Stimulated activated CD4-positive, alpha-beta T cell treated with anti-CD3 and anti-CD28 coated beads, Interleukin-15, amount 100 ng/mL, for 1 hour (primary cell): ENCODE data around the gene ANKRD23.
"Not testable (repeated sequence)": the region's sequence is repeated elsewhere in the genome, so short reads cannot be mapped to it uniquely, and the experiment has no call there.

Experiments
- DNase-seq, 2 donors: peaks; one replicate each; pipeline ENCODE4 v3.0.0-alpha.2; 2020; ENCODE audit warnings: low read depth in 1 of 2, low spot score in 1 of 2

ANKRD23 gene

DNA sequence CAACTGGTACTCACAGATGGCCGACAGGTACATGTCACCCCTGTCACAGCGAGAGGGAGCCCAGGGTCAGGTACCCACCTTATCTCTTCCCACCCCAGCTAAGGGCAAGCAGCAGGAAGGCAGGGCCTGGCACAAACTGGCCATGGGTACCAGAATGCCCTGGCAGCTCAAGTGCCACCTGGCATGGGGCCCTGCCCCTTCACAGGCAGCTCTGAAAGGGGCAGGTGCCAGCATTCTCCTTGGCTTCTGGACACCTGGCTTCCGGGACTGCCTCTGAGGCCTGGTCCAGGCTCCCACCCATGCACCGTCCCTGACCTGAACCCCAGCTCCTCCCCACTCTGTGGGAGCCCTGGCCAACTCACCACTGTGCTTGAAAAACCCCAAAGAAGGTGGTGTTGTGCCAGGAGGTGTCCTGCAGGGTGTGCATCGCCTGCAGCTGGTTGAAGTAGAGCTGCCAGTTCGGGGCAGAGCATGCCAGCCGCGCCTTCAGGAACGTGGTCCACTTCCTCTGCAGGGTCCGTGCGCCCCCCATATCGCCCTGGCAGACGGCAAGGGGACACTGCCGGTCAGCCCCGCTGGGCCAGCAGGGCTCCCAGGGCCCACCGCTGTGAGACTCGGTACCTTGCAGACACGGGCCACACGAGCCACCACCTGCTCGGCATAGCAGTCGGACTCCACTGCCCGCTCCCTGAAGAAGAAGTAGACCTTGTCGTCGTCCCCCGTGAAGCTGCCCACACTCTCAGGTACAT is 20.7 kb upstream of the ANKRD23 start:
- DNase-seq = no peak

DNA sequence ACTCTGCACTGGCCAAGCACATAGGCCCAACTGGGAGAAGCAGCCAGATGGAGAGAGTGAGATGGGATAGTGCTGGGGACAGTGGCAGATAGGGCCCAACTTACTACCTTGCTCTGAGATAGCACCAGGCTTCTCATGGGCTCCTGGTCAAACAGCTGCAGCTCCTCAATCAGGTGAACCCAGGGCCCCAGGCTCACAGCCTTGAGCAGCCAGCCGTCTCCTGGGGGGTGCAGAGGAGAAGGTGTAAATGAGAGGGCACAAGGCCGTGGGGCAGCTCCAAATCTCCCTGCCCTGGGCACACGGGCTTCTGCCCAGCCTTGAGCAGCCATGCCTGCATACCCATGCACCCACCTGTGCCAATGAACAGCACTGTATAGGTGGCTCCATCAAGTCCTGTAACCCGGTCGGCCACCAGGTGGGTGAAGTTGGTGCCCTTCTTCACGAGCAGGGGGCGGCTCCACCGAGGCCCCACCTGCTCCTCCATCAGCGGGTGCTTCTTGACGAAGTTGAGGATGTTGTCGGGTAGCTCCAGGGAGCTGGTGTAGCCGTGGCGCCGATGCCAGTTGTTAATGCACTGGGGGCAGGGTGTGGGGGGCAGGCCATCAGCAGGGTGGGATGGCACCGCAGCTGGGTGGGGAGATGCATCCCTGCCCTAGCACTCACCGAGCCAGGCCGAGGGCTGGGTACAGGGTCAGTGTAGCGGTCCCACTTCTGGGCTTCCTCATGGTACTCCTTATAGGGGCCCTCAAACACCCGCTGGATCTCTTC is 19.9 kb upstream of the ANKRD23 start:
- DNase-seq = no peak

DNA sequence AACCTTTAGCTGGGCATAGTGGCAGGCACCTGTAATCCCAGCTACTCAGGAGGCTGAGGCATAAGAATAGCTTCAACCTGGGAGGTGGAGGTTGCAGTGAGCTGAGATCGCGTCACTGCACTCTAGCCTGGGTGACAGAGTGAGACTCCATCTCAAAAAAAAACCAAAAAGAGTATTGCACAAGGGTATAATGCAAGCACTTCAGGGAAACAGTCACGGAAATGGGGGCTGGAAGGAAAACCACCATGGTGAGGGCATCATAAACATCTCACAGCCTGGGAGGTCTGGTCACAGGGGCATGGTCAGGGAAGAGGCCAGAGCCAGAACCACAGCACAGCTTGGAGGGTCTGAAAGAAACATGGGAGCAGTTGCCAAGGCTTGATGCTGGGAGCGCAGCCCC is 19.2 kb upstream of the ANKRD23 start:
- not testable (repeated sequence) for DNase-seq

DNA sequence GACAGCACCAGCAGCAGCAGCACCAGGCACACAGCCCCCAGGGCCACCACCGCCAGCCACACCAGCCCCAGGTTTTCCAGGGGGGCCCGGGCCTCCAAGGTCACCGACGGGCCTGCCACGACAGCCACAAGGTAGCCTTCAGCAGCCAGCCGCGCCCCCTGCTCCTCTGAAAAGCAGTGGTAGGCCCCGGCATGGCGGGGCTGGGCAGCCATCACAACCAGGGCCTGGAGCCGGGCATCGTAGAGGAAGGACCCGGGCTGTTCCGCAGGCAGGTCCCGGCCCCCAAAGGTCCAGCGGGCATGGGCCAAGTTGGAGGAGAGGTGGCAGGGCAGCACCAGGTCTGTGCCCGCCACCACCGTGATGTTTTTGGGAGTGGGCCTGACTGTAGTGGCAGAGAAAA is 17.3 kb upstream of the ANKRD23 start:
- DNase-seq = no peak

DNA sequence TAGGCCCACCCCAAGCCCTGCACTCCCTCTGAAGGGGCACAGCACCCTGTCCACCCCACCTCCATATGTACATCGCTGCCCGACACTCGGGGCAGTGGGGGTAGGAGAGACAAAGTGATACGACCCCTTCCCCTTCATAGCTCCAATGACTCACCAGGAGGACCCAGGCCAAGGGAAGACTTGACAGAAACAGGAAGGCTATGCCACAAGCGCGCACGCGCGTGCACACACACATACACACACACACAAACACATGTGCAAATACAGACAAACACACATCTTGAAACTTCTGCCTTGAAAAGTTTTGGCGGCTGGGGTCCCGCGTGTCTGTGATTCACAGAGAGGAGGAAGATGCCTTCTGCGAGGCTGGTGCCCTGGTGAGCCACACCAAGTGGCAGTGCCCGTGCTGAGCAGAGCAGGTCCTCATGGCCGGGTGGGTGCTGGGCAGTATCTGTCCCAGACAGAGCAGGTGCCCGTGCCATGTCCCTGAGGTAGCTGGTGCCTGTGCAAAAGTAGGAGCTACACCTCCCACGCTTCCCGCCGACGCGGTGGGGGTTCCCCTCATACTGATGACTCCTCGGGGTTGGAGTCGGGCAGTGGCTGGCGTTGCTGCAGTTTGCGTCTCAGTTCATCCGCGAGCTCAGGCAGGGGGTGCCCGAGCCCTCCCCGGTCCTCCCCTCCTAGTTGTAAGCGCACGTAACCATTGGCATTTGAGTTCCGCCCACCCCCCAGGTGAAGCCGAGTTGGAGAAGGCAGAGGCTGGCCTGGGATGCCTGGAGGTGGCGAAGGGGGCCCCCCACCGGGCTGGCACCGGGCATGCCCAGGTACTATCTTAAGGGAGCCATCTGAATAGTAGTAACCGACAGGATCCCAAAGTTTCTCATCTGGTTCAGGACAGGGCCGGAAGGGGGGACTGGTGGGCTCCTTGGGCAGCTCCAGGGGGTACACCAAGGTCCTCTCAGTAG is 16.5 kb upstream of the ANKRD23 start:
- DNase-seq = no peak

DNA sequence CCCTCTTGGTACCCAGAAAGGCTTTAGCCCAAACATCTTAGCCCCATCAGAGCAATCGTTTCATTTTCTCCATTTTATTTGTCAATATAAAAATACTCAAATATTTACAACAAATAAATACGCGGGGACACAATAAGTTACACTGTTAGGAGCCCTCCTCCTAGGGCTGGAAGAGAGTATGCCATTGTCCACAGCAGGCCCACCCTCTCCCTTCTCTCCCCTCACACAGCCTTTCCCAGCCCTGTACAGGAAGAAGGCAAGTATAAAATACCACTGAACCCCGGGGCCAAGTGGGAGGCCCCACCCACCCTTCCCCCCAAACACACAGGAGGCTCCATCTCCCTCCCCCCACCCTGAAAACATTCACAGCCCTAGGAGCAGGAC is 15.9 kb upstream of the ANKRD23 start:
- no peak for DNase-seq

DNA sequence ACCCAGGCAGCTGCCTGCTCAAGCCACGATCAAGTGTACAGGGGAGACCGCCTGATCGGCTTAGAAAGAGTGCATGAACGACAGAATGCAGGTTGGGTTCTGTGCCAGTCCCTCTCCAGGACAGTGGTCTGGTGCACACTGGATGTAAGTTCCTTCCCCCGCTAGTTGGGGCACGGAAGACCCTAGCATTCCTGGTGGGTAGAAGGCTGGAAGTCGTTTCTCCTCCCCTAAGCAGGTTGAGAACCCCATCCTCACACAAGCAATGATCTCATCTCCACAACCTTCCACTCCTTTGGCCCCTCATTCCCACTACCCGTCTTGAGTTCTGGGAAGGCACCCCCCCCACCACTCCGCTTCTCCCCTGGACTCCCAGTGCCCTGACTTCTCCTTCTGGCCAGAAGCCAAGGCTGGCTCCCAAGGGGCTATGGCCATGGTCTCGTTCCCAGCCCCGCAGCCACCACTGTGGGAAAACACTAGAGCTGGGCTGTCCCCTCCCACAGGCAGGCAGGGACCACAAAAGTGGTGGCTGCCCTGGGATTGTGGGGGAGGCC is 15.4 kb upstream of the ANKRD23 start:
- no peak for DNase-seq

DNA sequence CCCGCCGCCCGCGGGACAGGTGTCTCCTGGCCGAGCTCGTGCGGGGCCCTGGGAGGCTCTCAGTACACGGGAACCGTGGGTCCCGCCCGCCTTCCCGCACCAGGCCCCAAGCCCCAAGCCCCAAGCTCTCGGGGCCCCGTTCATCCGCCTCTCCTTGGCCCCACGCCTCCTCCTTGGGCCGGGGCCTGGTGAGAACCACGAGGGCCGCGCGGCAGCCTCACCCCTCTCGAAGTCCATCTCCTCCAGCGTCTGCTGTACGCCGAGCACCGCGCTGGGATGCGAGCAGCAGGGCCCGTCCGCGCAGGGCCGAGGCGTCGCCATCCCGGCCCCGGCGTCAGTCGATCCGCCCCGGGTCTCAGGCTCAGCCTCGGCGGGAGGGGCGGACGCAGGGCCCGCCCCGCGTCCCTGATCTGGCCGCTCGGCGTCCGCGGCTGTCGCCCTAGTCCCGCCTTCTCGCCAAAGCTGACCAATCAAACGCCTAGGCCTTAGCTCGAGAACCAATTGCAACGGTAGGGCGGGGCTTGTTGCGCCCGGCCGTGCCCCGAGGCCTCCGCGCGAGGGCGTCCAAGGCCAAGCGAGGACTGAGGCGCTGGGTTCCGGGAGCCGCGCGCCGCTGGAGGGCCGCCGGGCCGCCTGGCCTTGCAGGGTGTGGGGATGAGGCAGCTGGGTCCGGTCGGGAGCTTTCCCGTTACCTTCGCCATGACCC is 14.0 kb upstream of the ANKRD23 start, which contains the start of gene ANKRD39:
Gene ANKRD39 (minus strand): TSS at position 350 of the 706 bp plus-strand sequence. CDS start 29 bp downstream, at position 321.
- peak; percentile 95 to 96 for DNase-seq

DNA sequence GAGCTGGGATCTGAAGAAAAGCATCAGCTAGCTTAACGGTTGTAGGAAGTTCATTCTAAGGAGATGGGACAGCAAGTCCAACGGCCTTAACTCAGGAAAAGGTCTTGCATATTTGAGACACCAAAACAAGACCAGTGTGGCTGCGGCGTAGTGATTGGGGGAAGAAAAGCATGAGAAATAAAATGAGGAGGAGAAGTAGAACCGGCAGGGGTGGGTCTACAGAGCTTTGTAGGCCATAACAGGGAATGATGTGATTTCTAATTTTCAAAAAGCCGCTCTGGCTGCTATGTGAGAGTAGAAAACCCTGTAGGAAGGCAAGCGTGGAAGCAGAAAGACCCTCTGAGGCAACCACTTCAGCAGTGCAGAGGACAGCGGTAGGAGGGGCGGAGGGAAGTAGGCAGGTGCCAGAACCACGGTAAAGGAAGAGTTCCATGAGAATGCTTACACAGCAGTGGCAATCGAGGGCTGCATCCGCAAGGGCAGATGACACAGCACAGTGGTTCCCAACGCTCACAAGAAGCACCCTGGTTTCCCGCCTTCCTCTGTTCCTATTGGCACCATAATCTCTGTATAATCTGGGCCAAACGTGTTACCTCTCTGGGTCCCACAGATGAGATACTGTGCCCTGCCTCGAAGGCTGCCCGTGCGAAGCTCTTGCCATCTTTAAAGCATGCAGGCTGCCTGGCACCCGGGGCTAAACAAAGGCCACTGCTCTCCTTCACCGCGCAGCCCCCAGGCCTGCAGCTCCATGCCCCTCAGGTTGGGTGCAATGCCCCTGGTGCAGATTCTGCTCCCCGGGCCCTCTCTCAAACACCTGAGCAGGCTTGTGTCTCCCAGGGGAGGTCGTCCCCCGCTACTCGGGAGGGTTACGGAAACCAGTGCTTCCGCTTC is 13.2 kb upstream of the ANKRD23 start:
- DNase-seq = no peak

DNA sequence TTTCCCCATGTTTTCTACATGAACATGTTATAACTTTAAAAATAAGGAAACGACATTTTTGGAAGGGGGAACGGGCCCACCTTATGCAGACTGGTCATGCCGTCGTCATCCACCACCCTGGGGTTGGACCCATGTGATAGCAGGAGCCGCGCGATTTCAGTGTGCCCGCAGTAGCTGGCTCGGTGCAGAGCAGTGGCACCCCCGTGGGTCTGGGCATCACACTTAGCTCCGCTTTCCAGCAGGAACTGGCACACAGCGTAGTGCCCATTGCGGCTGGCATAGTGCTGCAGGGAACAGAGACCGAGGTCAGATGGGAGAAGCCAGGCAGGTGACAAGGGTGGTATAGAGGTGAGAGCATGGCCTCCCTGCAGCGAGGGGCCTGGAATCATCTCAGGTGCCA is 9.5 kb upstream of the ANKRD23 start:
- no peak for DNase-seq

DNA sequence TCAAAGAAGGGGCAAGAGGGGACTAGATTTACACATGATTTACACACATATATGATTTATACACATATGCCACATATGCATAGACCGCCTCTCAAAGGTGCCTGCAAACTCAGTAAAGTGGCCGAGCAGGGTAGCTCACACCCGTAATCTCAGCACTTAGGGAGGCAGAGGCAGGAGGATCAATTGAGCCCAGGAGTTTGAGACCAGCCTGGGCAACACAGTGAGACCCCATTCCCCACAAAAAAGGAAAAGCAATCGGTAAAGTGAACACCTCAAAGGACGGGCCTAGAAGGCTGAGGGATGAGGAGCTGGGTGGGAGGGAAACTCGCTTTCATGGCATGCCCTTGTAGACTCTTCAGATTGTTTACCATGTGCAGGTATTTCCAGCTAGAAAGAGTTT is 8.8 kb upstream of the ANKRD23 start:
- no peak for DNase-seq

DNA sequence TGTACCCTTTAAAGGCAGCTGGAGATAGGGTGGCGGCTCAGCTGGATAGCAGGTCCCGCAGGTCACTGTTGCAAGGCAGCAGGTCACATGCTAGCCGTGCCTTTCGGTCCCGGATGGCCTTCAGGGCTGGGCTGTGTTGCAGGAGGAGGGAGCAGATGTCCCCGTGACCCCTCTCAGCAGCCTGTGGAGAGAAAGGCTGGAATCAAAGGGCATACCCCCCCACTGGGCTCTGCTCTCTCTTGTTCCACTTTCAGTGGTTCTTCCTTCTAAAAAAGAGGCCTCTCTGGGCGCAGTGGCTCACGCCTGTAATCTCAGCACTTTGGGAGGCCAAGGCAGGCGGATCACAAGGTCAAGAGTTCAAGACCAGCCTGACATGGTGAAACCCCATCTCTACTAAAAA is 4.4 kb upstream of the ANKRD23 start:
- no peak for DNase-seq

DNA sequence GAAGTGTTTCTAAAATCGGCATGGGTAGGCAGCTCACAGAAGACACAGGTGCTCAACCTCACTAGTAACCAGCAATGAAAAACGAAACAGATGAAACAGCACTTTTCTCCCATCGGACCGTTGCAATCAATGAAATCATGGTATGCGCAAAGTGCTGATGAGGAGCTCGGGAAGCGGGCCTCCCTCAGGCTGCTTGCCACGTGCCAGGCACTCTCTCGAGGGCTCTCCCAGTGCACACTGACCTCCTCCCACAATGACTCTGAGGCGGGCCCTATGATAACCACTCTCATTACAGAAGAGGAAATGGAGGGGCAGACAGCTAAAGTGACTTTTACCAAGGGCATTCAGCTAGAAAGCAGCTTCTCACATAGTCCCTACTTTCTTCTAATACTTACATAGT is 3.8 kb upstream of the ANKRD23 start:
- DNase-seq = no peak

DNA sequence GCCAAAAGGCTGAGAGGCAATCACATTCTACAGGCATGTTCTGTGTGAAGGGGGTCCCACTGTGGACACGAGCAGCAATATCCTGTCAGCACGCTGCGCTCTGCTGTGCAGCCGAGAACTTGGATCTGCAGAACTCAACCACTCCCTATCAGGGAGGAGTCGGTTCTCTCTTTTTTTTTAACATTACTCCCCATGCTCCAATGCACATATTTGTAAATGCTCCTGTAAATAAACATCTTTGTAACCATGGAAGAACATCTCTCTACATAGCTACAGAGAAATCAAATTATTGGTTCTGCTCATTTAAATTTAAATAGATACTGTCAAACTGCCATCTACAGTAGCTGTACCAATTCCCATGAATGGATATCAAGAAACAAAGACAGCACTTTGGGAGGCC is 3.0 kb upstream of the ANKRD23 start:
- DNase-seq = no peak

DNA sequence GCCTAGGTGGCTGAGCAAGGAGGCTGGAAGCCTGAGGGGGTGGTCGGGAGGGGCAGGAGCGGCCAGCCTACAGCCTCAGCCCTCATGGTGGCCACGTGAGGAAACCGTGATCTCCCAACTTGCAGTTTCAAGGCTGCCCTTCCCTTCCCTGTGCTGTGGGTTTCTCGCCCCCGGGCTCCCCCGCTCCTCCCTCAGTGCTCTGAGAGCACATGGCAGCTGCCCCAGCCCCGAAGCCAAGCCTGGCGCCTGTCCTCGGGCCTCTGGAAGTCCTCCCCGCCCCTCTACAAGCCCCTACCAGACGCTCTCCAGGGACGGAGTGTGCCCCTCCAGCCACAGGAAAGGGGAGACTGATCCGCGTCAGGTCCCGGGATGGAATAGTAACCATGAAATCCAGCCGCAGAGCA is 586 bp upstream of the ANKRD23 start:
- DNase-seq = no peak

DNA sequence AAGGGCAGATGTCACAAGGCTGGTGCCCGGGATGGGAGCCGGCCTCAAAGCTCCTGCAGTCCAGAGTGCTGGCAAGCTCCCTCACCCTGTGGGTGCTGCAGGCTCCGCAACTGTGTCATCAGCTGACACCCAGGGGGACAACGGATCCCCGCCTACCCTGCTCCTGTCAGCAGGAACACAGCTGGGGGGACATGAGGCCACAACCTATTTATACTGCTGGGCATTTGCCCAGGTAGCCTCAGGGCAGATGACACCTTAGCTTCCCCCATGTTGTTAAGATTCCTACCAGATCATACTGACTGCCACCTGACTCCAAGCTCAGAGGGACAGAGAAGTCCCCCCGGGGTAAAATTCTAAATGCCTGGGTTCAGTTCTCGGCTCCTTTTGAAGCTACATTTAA is 1.2 kb downstream of the ANKRD23 start:
- no peak for DNase-seq

DNA sequence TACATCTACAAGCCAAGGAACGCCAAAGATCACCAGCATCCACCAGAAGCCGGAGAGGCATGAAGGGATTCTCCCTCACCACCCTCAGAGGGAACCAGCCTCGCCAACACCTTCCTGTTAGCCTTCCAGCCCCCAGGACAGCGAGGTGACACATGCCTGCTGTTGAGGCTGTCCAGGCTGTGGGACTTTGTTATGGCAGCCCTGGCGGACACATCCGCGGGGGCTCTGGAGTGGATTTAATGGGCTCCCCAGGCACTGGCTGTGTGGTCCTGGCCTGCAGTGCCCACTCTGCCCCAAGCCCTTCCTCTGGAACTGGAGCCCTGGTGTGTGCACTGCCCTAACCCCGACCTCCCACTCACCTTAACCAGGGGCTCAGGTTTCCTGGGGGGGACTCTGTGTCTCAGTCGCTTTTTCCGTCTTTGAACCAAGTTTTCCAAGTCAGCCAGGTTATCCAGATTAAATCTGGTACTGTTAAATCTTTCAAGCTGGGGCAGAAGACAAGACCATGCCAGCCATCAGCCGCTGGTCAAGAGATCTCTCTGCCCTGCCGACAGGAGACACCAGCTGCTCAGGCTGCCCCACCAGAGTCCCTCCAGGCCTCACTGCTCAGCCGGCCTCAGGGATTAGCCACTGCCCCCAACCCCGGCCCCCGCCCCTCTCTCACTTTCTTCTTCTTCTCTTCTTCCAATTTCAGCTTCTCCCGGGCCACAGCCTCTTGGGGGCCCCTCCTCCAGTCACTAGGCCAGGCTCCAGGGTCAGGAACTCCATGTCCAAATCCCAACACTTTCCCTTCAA is 1.9 kb downstream of the ANKRD23 start:
- DNase-seq = no peak
